Loucy (cell line): Measurements from ENCODE around the gene KIF1C.
A peak's percentile ranks its signal among the peaks of the same experiment; 100 is the strongest.

Experiments
- CTCF ChIP-seq: fragments of 200-600 bp; sonication (generic); conservative IDR thresholded peaks from 2 replicates; pipeline ENCODE4 v1.5.1; 2014; ENCODE audit warnings: mild to moderate bottlenecking, antibody characterized with exemption, low read length
- EZH2phosphoT487 ChIP-seq: fragments of 200-600 bp; IDR thresholded peaks from 2 replicates; pipeline ENCODE4 v1.6.1; 2018; ENCODE audit warnings: antibody characterized with exemption, mild to moderate bottlenecking, moderate library complexity, borderline replicate concordance

GRCh38 chr17:5031365-5032082 lies 33.8 kb downstream of the KIF1C start:
- peak; percentile 66 for TF ChIP-seq CTCF
- TF ChIP-seq EZH2phosphoT487, result no peak
